Measurements from ENCODE around the gene TMIE.
"Not testable (repeated sequence)": the region's sequence is repeated elsewhere in the genome, so short reads cannot be mapped to it uniquely, and the experiment has no call there.

Gene TMIE

GRCh38 chr3:46729038-46729437 is 27.8 kb downstream of the TMIE start:
- no peak for DNase-seq

- DNase-seq, result no peak
Observed at GRCh38 chr3:46730819-46731218, 29.6 kb downstream of the TMIE start.

GRCh38 chr3:46731795-46732194 is 30.6 kb downstream of the TMIE start:
- no peak for DNase-seq

GRCh38 chr3:46733026-46733800 is 32.0 kb downstream of the TMIE start:
- DNase-seq, result no peak

GRCh38 chr3:46734773-46735172 is 33.6 kb downstream of the TMIE start:
- DNase-seq, result no peak

GRCh38 chr3:46736006-46736872 is 35.0 kb downstream of the TMIE start:
- DNase-seq, result no peak

GRCh38 chr3:46737329-46737731 is 36.1 kb downstream of the TMIE start:
- DNase-seq, result no peak

- not testable (repeated sequence) for DNase-seq
Observed at GRCh38 chr3:46739565-46739964, 38.4 kb downstream of the TMIE start.

GRCh38 chr3:46742992-46743585 is 41.9 kb downstream of the TMIE start:
- DNase-seq, result no peak

- DNase-seq, result no peak
Observed at GRCh38 chr3:46746711-46747110, 45.5 kb downstream of the TMIE start.

- DNase-seq, result no peak
Observed at GRCh38 chr3:46748170-46748569, 47.0 kb downstream of the TMIE start.

GRCh38 chr3:46749129-46749528 is 47.9 kb downstream of the TMIE start:
- DNase-seq, result no peak

GRCh38 chr3:46750555-46751038 is 49.4 kb downstream of the TMIE start:
- DNase-seq, result no peak

GRCh38 chr3:46753127-46753526 is 51.9 kb downstream of the TMIE start:
- not testable (repeated sequence) for DNase-seq

- no peak for DNase-seq
Observed at GRCh38 chr3:46755646-46756045, 54.5 kb downstream of the TMIE start.

GRCh38 chr3:46756642-46757041 is 55.5 kb downstream of the TMIE start:
- no peak for DNase-seq

GRCh38 chr3:46759239-46760167 is 58.3 kb downstream of the TMIE start:
- no peak for DNase-seq

All from NCI-H82 (cell line).